ENCODE measurements around the gene PARD3B.

PARD3B gene

DNA sequence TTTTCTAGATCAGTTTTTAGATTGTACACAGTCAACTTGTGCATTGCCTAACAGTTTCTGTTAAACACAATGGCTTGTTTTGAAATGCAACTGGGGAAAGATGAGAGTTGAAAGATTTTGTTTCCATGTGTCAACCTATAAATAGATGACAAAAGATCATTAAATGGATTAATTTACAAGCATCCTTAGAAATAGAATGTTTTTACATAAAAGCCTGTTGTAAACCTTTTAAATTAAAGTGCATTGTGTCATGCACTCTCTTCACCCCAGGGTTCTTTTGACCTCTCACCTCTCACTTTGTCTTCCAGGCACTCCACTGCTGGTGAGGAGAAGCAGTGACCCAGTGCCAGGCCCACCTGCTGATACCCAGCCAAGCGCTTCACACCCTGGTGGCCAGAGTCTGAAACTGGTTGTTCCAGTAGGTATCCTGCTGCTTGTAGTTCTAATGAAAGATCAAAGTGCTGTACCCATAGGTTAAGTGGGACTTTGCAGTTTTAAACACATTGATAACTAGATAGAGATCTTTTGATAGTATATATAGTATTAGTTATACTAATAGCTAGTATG lies 502.1 kb downstream of the PARD3B start:
- DNase-seq (ENCODE audit: low read depth in 3 of 3, low spot score in 1 of 3): no peak

DNA sequence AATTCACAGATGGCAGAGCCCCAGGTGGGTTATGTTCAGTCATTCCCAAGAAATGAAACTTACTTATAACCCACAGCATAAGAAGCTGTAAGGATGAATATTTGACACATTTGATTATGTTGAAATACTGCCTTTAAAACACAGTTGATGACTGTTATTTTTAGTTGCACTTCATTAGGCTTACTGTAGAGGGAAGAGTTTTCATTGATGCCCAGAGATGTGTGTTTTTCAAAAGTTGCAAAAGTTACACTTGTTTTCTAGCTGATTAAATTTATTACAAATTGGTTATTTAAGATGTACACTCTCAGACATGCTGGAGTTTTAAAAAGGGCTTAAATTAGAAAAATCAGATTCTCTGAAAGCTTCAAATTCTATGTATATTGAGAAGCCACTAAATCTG lies 506.1 kb downstream of the PARD3B start:
- DNase-seq (ENCODE audit: low read depth in 3 of 3, low spot score in 1 of 3): no peak

GRCh38 chr2:205052781-205053180 lies 507.5 kb downstream of the PARD3B start:
- DNase-seq (ENCODE audit: low read depth in 3 of 3, low spot score in 1 of 3): no peak

GRCh38 chr2:205053827-205054410 lies 508.6 kb downstream of the PARD3B start:
- DNase-seq (ENCODE audit: low read depth in 3 of 3, low spot score in 1 of 3): no peak

- DNase-seq (ENCODE audit: low read depth in 3 of 3, low spot score in 1 of 3): no peak
Measured at GRCh38 chr2:205054789-205055188, 509.5 kb downstream of the PARD3B start.

DNA sequence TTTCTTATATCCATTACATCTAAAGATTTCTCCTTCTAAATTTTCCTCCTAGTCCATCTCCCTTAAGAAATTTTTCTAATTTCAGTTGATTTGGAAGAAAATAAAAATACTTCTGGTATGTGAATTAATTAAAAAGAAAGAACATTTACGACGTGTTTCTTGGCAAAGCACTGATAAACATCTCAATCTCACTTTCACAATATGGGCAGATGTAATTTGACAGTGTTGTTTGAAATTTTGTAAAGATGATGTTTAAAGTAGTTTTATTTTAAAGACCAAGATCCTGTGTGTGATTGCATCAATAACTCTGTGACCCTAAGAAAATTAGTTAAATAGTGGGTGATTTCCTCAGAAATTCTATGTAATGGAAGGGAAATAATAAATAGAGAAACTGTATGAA lies 510.0 kb downstream of the PARD3B start:
- no peak for DNase-seq (ENCODE audit: low read depth in 3 of 3, low spot score in 1 of 3)

- DNase-seq (ENCODE audit: low read depth in 3 of 3, low spot score in 1 of 3): no peak
Measured at GRCh38 chr2:205056151-205056561, 510.9 kb downstream of the PARD3B start.

GRCh38 chr2:205058409-205058808 lies 513.1 kb downstream of the PARD3B start:
- no peak for DNase-seq (ENCODE audit: low read depth in 3 of 3, low spot score in 1 of 3)

GRCh38 chr2:205060269-205060668 lies 515.0 kb downstream of the PARD3B start:
- no peak for DNase-seq (ENCODE audit: low read depth in 3 of 3, low spot score in 1 of 3)

DNA sequence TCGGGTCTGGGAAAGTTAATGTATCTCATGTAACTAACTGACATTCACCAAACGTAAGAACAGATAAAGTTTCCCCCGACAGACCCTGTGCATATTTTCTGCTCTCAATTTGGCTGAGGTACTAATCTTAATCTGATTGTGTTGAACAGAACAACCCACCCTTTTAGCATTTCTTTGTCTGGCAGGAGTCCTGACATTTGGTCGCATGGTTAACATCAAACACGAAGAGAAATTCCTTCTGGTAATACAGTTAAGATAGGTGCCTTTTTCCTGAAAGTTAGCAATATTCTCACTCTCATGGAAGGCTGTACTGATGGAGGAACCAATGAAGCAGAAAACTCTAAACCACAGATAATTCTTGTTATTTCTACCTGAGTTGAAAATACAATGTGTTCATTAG lies 520.8 kb downstream of the PARD3B start:
- no peak for DNase-seq (ENCODE audit: low read depth in 3 of 3, low spot score in 1 of 3)

GRCh38 chr2:205069928-205070327 lies 524.7 kb downstream of the PARD3B start:
- no peak for DNase-seq (ENCODE audit: low read depth in 3 of 3, low spot score in 1 of 3)

DNA sequence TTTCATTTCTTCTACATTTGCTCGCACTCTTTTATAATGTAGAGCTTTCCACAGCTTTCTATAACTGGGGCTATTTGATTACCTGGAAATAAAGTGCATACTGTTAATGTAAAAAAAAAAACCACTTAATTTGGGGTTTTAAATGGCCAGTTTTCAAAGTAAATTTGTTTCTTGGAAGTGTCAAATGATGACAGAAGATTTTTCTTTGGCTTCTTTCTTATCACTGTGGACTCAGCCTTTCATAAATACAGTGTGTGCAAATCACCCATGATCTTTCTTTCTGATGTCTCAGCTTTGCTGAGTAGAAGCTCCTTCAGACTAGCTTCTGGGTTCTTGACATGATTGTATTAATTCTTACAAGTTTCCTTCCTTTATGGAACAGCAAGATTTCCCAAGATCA lies 525.6 kb downstream of the PARD3B start:
- no peak for DNase-seq (ENCODE audit: low read depth in 3 of 3, low spot score in 1 of 3)

DNA sequence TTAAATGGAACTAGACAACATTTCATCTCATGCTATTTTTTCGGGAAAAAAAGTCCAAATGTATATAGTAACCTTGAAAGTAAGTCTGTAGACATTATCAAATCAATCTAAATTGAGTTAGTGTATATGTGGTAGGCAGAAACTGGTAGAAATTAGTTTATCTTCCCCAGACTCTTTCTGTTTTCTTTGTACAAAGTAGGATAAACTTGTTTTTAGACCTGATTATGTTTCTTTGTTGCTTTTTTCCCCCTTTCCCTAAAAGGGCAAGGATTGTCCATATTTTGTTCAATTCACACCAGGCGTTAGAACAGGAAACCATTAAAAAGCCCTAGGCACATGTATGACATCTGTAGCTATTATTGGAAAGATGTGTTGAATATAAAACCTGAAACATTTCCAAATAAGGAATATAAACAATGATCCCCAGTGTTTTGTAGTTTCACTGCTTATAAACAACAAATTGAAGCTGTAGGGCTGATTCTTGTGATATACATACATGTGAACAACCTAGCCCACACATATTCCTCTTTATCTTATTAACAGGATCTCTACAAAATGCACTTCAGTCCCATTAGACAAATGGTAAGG lies 528.3 kb downstream of the PARD3B start:
- DNase-seq (ENCODE audit: low read depth in 3 of 3, low spot score in 1 of 3): no peak

DNA sequence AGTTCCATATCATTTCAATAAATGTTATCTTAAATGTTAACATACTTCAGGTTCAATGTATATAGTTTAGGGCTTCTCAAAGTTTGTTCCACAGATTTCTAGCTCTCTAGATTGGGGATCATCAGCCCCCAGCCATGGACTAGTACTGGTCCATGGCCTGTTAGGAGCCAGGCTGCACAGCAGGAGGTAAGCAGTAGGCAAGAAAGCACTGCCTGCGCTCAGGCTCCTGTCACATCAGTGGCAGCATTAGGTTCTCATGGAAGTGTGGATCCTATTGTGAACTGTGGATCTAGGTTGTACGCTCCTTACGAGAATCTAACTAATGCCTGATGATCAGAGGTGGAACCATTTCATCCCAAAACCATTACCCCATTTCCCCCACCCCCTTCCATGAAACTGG lies 531.1 kb downstream of the PARD3B start:
- no peak for DNase-seq (ENCODE audit: low read depth in 3 of 3, low spot score in 1 of 3)

DNA sequence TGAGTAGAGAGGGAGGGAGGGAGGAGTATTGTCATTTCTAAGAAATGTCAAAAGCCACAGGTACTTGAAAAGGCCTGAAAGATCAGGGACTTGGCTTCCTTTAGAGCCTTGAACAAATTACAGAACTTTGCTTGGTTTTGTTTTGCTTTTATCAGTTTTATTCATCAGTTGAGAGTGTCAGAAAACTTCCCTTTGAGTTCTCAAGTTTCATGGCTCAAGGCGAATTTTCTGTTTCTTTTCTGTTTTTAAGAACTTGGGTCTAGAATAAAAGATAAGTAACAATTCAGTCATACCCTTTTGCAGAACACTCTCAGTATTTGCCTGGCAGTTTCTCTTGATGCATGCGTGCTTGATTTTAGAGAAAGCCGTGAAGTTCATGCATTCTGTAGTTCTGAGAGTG lies 531.9 kb downstream of the PARD3B start:
- no peak for DNase-seq (ENCODE audit: low read depth in 3 of 3, low spot score in 1 of 3)

GRCh38 chr2:205078762-205079161 lies 533.5 kb downstream of the PARD3B start:
- no peak for DNase-seq (ENCODE audit: low read depth in 3 of 3, low spot score in 1 of 3)

DNA sequence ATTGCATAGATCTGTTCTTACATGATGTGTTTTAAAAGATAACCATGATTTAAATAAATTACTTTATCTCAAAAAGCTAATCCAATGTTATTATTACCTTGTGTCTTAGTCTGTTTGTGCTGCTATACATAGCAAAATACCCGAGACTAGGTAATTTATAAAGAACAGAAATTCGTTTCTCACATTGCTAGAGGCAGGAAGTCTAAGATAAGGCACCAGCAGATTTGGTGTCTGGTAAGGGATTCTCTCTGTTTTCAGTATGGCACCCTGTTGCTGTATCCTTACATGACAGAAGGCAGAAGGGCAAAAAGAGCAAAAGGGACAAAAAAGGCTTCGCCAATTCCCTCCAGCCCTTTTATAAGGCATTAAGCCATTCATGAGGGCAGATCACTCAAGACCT lies 533.9 kb downstream of the PARD3B start:
- DNase-seq (ENCODE audit: low read depth in 3 of 3, low spot score in 1 of 3): no peak

DNA sequence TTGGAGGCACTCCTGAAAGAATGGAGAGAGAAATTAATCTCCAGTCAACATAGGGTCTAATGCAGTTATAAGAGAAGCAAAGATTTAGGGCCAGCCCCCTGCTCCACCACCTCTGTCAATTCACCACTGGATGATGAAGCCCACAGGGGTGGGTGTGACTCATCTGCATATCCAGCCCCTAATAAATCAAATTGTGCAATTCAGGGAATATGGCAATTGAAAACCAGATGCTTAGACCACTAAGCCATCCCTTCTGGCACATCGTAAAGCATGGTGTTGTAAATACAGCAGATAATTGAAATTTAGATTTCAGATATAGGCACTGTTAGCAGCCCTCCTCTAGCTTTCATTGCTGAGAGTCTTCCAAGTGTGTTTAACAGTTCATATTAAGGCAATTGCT lies 541.4 kb downstream of the PARD3B start:
- DNase-seq (ENCODE audit: low read depth in 3 of 3, low spot score in 1 of 3): no peak

DNA sequence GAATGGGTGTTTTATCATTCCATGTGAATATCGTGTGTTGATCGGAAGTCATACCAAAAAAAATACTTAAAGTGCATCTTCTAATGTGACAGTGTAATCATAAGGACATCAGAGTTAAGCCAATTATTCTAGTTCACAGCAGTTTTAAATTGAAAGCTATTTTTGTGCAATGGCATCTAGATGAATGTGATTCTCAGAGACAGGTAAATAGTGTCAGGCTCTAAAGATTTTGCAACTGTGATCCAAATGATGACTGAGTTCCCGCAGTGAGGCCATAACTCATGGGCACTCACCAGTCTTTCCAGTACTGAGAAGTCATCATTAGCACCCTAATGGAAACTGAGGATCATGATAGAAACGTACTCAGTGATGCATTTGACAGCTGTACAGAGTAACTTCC lies 542.6 kb downstream of the PARD3B start:
- no peak for DNase-seq (ENCODE audit: low read depth in 3 of 3, low spot score in 1 of 3)

DNA sequence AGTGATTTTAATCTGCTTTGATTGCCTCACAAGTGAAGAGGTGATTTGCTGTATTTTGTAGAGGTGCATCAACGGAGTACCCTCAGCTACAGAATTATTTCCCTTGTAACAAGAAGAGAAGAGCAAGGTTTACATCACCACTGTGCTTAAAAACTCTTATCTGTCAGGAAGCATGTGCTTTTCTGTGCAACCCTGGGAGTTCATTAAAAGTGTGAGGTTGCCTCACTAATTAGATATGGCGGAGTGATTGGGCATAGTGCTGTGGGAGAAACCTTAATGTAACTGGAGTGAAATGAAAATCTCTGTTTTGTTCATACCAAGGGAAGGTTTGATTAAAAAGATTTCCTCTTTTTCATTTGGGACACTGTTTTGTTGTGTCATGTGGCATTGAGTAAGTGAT lies 544.7 kb downstream of the PARD3B start:
- no peak for DNase-seq (ENCODE audit: low read depth in 3 of 3, low spot score in 1 of 3)

GRCh38 chr2:205091411-205091810 lies 546.1 kb downstream of the PARD3B start:
- DNase-seq (ENCODE audit: low read depth in 3 of 3, low spot score in 1 of 3): no peak

DNA sequence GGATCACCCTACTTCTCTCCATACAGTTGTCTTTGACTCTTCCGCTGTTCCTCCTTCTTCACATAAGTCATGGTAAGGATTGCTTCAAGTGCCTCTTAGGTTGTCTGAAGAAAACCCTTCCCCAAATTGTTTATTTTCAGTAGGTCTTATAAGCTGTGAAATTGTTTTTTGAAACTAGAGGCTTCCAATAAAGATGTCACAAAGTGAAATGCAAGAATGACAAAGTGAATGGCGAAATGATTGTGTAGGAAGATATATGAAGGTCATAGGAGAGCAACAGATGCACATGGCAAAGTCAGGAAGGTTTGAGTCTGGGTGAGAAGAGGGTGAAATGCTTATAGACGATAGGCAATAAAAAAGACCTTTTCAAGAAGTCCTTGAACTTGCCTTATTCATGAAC lies 548.8 kb downstream of the PARD3B start:
- no peak for DNase-seq (ENCODE audit: low read depth in 3 of 3, low spot score in 1 of 3)

DNA sequence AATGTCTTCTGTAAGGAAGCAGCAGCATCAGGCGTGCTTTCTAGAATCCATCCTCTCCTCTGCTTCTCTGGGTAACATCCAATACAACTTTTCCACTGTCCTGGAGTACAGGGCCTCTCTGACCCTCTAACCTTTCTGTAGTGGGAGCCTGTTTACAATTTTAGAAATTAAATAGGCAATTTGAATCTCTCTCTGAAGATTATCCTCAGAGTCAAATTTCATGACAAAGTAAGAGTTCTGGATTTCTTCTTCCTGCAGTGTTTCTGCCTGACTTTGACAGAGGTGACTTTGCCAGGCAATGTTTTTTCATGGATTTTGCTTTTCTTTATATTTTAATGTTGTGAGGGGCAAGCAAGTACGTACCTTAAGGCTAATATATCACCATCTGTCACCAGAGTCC lies 558.4 kb downstream of the PARD3B start:
- DNase-seq (ENCODE audit: low read depth in 3 of 3, low spot score in 1 of 3): no peak
